Endothelial cell of umbilical vein (primary cell): ENCODE data around the gene SKOR2. TPM values are rescaled to one million over a fixed set of nuclear protein-coding genes. Genes with fewer than 3 reads are reported as not detected.
A peak's percentile ranks its signal among the peaks of the same experiment; 100 is the strongest.

ENCODE experiments used
- BruUV-seq: library from RNA; stranded (reverse); fragments of 400-500 nt; replicated peaks from 2 replicates; lab custom pipeline; 2021; lab: Mats Ljungman, UMichigan
- CTCF ChIA-PET: fragments of 300-600, 350-600 bp; sonication (Branson Sonifier 250); formaldehyde crosslinking; loops from one replicate; lab custom pipeline; 2021; ENCODE audit warnings: antibody characterized with exemption, inconsistent platforms; lab: Charles Lee
- POLR2A ChIA-PET: fragments of 300-600, 350-600 bp; sonication (Branson Sonifier 250); formaldehyde crosslinking; loops from one replicate; lab custom pipeline; 2021; ENCODE audit warnings: antibody characterized with exemption, inconsistent platforms; lab: Charles Lee
- DNase-seq: peaks from one replicate; pipeline ENCODE4 v3.0.0-alpha.2; 2011; ENCODE audit warnings: low read depth, low spot score
- FAIRE-seq: peaks from 2 replicates; lab custom pipeline; 2011; peaks lifted over from hg19 to GRCh38; lab: Jason Lieb, UNC
- H2AFZ ChIP-seq: 2 replicates; pipeline ENCODE4 v1.6.0; 2012; ENCODE audit warnings: low read depth, low read length, control low read depth, inconsistent platforms
- H3K27ac ChIP-seq: 2 replicates; pipeline ENCODE4 v1.5.1; 2011; ENCODE audit warnings: low read depth, mild to moderate bottlenecking, control low read depth, low read length, moderate library complexity; ENCODE audit not compliant: insufficient read depth
- H3K27me3 ChIP-seq, 2 experiments: 2 replicates each; pipeline versions ENCODE4 v1.6.0 to v1.6.1; 2011; ENCODE audit warnings: low read length in 2 of 2, mixed read lengths in 1 of 2; ENCODE audit not compliant: control insufficient read depth in 2 of 2, insufficient read depth in 2 of 2
- H3K36me3 ChIP-seq, 2 experiments: 2 replicates in 1 of 2; 3 replicates in 1 of 2; pipeline ENCODE4 v1.5.1; 2011; ENCODE audit warnings: low read length in 2 of 2, mild to moderate bottlenecking in 1 of 2, moderate library complexity in 1 of 2; ENCODE audit not compliant: control insufficient read depth in 2 of 2, insufficient read depth in 2 of 2; ENCODE audit errors: extremely low read depth in 1 of 2
- H3K4me1 ChIP-seq: 3 replicates; pipeline ENCODE4 v1.5.1; 2011; ENCODE audit warnings: mild to moderate bottlenecking, low read length; ENCODE audit not compliant: control insufficient read depth, insufficient read depth; ENCODE audit errors: extremely low read depth
- H3K4me2 ChIP-seq: 2 replicates; pipeline ENCODE4 v1.6.1; 2011; ENCODE audit warnings: low read length, control low read depth, mixed read lengths; ENCODE audit not compliant: insufficient read depth
- H3K4me3 ChIP-seq, 3 experiments: fragments of 200-600 bp in 1 of 3; sonication (generic), shearing (Covaris generic) in 1 of 3; replicated peaks in 1 of 3; 2 replicates each; pipeline ENCODE4 v1.5.1; 2011 to 2016; ENCODE audit warnings: control low read depth in 3 of 3, low read length in 3 of 3, mild to moderate bottlenecking in 2 of 3, inconsistent platforms in 1 of 3, low read depth in 1 of 3, moderate library complexity in 1 of 3; ENCODE audit not compliant: insufficient read depth in 1 of 3
- H3K79me2 ChIP-seq: 2 replicates; pipeline ENCODE4 v1.6.0; 2012; ENCODE audit warnings: low read length, inconsistent platforms; ENCODE audit not compliant: control insufficient read depth, insufficient read depth
- H3K9ac ChIP-seq: replicated peaks from 2 replicates; pipeline ENCODE3; 2011; ENCODE audit warnings: low read length, control low read depth; ENCODE audit not compliant: insufficient read depth; ENCODE audit errors: extremely low read depth
- H3K9me1 ChIP-seq: replicated peaks from 3 replicates; pipeline ENCODE4 v1.6.0; 2011; ENCODE audit warnings: mild to moderate bottlenecking, low read length; ENCODE audit not compliant: control insufficient read depth, insufficient read depth; ENCODE audit errors: extremely low read depth
- H3K9me3 ChIP-seq: replicated peaks from 2 replicates; pipeline ENCODE4 v1.5.1; 2012; ENCODE audit warnings: low read length, inconsistent platforms; ENCODE audit not compliant: control insufficient read depth, insufficient read depth
- H4K20me1 ChIP-seq: replicated peaks from 2 replicates; pipeline ENCODE3; 2011; ENCODE audit warnings: mild to moderate bottlenecking, low read length; ENCODE audit not compliant: control insufficient read depth, insufficient read depth; ENCODE audit errors: extremely low read depth
- EZH2 ChIP-seq: IDR thresholded peaks from 2 replicates; pipeline ENCODE4 v1.6.1; 2012; ENCODE audit warnings: borderline replicate concordance, low read depth, mild to moderate bottlenecking, moderate library complexity, low read length, inconsistent platforms; ENCODE audit not compliant: severe bottlenecking
- FOS ChIP-seq: IDR thresholded peaks from 2 replicates; pipeline ENCODE4 v1.6.1; 2011; ENCODE audit warnings: mild to moderate bottlenecking, low read length, moderate library complexity, borderline replicate concordance; ENCODE audit not compliant: insufficient read depth
- GATA2 ChIP-seq: IDR thresholded peaks from 2 replicates; pipeline ENCODE4 v1.7.0; 2011; ENCODE audit warnings: low read depth, mild to moderate bottlenecking, moderate library complexity, mixed read lengths, low read length; ENCODE audit not compliant: insufficient read length, insufficient read depth
- JUN ChIP-seq: IDR thresholded peaks from 2 replicates; pipeline ENCODE4 v1.6.1; 2011; ENCODE audit warnings: borderline replicate concordance, low read depth; ENCODE audit not compliant: insufficient read length, insufficient read depth
- MYC ChIP-seq: IDR thresholded peaks from one replicate; pipeline ENCODE4 v1.6.1; 2011; ENCODE audit warnings: mild to moderate bottlenecking, low read depth, low read length
- POLR2A ChIP-seq: IDR thresholded peaks from 2 replicates; pipeline ENCODE4 v1.6.1; 2012; ENCODE audit warnings: low read depth, mild to moderate bottlenecking, control low read depth, low read length
- POLR2AphosphoS5 ChIP-seq: IDR thresholded peaks from 2 replicates; pipeline ENCODE4 v1.6.1; 2012; ENCODE audit warnings: low read depth, mild to moderate bottlenecking, control low read depth, low read length, moderate library complexity; ENCODE audit not compliant: insufficient read depth
- dilution Hi-C: fragments of 300-500 bp; cut with MboI; formaldehyde crosslinking; loops from one replicate; pipeline ENCODE4 v1.15.0; 2019; ENCODE audit warnings: low sequenced_read_pairs; ENCODE audit not compliant: extremely low pct_ligation_motif_present
- intact Hi-C: fragments of 100-400 bp; cut with micrococcal nuclease; formaldehyde crosslinking; loops from one replicate; pipeline ENCODE4 v1.10.0; 2022
- polyA plus RNA-seq, 4 experiments: library from polyadenylated mRNA; depleted of rRNA in 3 of 4; stranded (reverse) in 3 of 4; unstranded in 1 of 4; fragments of >200 nt; gene quantifications; 2 replicates each; pipeline versions ENCODE4 v1.2.1 to v1.2.3, GENCODE V29; 2011 to 2012; ENCODE audit warnings: missing spikeins in 1 of 4
- total RNA-seq: library from RNA; stranded (reverse); gene quantifications from 2 replicates; pipeline ENCODE4 v1.2.3, GENCODE V29; 2021
- TF ChIP-seq, protein P1 (sequence below), 2 donors: IDR thresholded peaks; 1 replicate in 1 of 2; 2 replicates in 1 of 2; pipeline ENCODE4 v1.5.1; 2011; ENCODE audit warnings: low read length in 2 of 2, mild to moderate bottlenecking in 2 of 2, moderate library complexity in 2 of 2, control low read depth in 1 of 2, inconsistent platforms in 1 of 2, low read depth in 1 of 2; ENCODE audit not compliant: insufficient read depth in 1 of 2; ENCODE audit errors: extremely low read depth in 1 of 2
- TF ChIP-seq, protein P2 (sequence below): IDR thresholded peaks from 2 replicates; pipeline ENCODE4 v1.6.1; 2011; ENCODE audit not compliant: insufficient read depth, insufficient read length

The SKOR2 gene
- total and polyA plus RNA-seq, 2 donors (not counting 3 experiments of a cell fraction or from before 2014, with no cell fraction given): not detected

DNA sequence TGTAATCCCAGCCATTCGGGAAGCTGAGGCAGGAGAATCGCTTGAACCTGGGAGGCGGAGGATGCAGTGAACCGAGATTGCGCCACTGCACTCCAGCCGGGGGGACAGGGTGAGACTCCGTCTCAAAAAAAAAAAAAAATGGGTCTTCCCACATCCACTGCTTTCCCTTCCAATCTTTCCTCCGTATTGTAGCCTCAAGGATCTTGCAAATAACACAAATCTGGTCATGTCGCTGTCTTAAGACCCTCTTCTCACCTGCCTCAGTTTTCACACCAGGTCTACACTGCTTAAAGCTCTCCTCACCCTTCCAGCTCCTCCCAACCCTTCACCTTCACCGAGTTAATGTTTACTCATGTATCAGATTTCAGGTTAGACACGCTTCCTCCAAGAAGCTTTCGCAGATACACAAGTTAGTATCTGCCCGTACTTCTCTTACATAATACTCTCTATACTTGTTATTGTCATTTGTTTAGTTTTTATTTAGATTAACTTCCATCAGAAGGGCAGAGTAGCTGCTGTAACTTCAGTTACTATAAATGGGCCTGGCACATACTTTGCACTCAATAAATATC is 76.8 kb downstream of the SKOR2 start:
- intact Hi-C loops: no loop called here
- peak overlapping the region; percentile 90 for H3K9ac ChIP-seq
- peak overlapping the region in 2 of 3 experiments; percentile 95 to 97 for H3K4me3 ChIP-seq
- no peak for TF ChIP-seq POLR2A
- TF ChIP-seq EZH2: no peak
- TF ChIP-seq FOS: no peak
- TF ChIP-seq, protein P1, sequence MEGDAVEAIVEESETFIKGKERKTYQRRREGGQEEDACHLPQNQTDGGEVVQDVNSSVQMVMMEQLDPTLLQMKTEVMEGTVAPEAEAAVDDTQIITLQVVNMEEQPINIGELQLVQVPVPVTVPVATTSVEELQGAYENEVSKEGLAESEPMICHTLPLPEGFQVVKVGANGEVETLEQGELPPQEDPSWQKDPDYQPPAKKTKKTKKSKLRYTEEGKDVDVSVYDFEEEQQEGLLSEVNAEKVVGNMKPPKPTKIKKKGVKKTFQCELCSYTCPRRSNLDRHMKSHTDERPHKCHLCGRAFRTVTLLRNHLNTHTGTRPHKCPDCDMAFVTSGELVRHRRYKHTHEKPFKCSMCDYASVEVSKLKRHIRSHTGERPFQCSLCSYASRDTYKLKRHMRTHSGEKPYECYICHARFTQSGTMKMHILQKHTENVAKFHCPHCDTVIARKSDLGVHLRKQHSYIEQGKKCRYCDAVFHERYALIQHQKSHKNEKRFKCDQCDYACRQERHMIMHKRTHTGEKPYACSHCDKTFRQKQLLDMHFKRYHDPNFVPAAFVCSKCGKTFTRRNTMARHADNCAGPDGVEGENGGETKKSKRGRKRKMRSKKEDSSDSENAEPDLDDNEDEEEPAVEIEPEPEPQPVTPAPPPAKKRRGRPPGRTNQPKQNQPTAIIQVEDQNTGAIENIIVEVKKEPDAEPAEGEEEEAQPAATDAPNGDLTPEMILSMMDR (IDR thresholded peaks at IDR 0.05; ENCODE audit: extremely low read depth in 1 of 2, insufficient read depth in 1 of 2, low read depth in 1 of 2, low read length in 2 of 2): no peak
- dilution Hi-C loops: no loop called here
- DNase-seq: no peak
- ChIA-PET POLR2A (no interaction called here), CTCF (interaction anchor here (1.0 kb wide), 1 partner anchor 30 kb away, joined by 3 read pairs; no protein-coding TSS in a partner anchor)
- peaks cover 4% of the 10 kb centered on the region for H3K9me1 ChIP-seq
- H3K4me2 ChIP-seq: peak overlapping the region; percentile 96
- peaks cover 63% of the 10 kb centered on the region for H3K79me2 ChIP-seq
- peaks cover 3% of the 10 kb centered on the region for H4K20me1 ChIP-seq
- no peaks in the 10 kb centered on the region for H3K36me3 ChIP-seq
- no TSS peak for BruUV-seq
- FAIRE-seq: no peak
- peaks cover 17% of the 10 kb centered on the region for H3K4me1 ChIP-seq
- H2AFZ ChIP-seq: no peak overlapping the region
- H3K9me3 ChIP-seq: no peaks in the 10 kb centered on the region
- peak overlapping the region; percentile 64 for H3K27ac ChIP-seq
- H3K27me3 ChIP-seq: no peaks in the 10 kb centered on the region

DNA sequence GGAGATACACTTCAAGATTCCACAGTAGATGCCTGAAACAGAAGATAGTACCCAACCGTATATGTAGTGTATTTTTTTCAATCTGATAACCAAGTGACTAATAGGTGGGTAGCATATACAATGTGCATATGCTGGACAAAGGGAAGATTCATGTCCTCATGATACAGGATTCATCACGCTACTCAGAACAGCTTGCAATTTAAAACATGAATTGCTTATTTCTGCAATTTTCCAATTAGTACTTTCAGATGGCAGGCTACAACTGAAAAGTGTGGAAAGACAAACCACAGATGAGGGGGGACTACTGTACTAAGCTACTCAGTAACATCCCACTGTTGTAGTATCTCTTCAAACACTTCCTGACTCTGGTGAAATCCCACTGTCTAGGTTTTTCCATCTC is 79.0 kb downstream of the SKOR2 start:
- no peak overlapping the region for H3K9ac ChIP-seq
- H2AFZ ChIP-seq: no peak overlapping the region
- no TSS peak for BruUV-seq
- FAIRE-seq (no peak), DNase-seq (no peak)
- intact Hi-C loops: no loop called here
- POLR2A ChIA-PET: no interaction called here
- TF ChIP-seq MYC (no peak), POLR2A (no peak), GATA2 (no peak), JUN (no peak), POLR2AphosphoS5 (no peak), EZH2 (no peak), FOS (no peak)
- TF ChIP-seq, protein P1 (IDR thresholded peaks at IDR 0.05; ENCODE audit: extremely low read depth in 1 of 2, insufficient read depth in 1 of 2, low read depth in 1 of 2, low read length in 2 of 2): no peak
- TF ChIP-seq, protein P2, sequence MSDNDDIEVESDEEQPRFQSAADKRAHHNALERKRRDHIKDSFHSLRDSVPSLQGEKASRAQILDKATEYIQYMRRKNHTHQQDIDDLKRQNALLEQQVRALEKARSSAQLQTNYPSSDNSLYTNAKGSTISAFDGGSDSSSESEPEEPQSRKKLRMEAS: no peak
- H3K79me2 ChIP-seq: peaks cover 83% of the 10 kb centered on the region
- no peak overlapping the region for H3K4me2 ChIP-seq
- peaks cover 7% of the 10 kb centered on the region for H4K20me1 ChIP-seq
- CTCF ChIA-PET: interaction anchor here (1.2 kb wide), 1 partner anchor 71 kb away, joined by 3 read pairs; no protein-coding TSS in a partner anchor
- dilution Hi-C loops: no loop called here
- no peaks in the 10 kb centered on the region for H3K9me3 ChIP-seq
- peaks cover 4% of the 10 kb centered on the region for H3K9me1 ChIP-seq
- H3K4me1 ChIP-seq: peaks cover 17% of the 10 kb centered on the region
- H3K4me3 ChIP-seq: no peak overlapping the region
- no peaks in the 10 kb centered on the region for H3K27me3 ChIP-seq
- no peaks in the 10 kb centered on the region for H3K36me3 ChIP-seq
- no peak overlapping the region for H3K27ac ChIP-seq
